GM13977 (cell line): ENCODE measurements around the gene TPRG1.

Experiments
- DNase-seq: peaks from one replicate; pipeline ENCODE4 v3.0.0; 2012; ENCODE audit warnings: low spot score
- CTCF ChIP-seq: IDR thresholded peaks from 2 replicates; pipeline ENCODE4 v1.5.1; 2012; ENCODE audit warnings: mild to moderate bottlenecking, control low read depth; ENCODE audit not compliant: insufficient read depth; ENCODE audit errors: extremely low read depth, missing control alignments
- in situ Hi-C: fragments of 300-500 bp; cut with MboI; formaldehyde crosslinking; loops from one replicate; pipeline ENCODE4 v1.12.0; 2022; ENCODE audit warnings: low sequenced_read_pairs, low pct_unique_long_range_greater_than_20kb, mixed read lengths, inconsistent platforms; ENCODE audit not compliant: unreplicated experiment

Gene TPRG1

DNA sequence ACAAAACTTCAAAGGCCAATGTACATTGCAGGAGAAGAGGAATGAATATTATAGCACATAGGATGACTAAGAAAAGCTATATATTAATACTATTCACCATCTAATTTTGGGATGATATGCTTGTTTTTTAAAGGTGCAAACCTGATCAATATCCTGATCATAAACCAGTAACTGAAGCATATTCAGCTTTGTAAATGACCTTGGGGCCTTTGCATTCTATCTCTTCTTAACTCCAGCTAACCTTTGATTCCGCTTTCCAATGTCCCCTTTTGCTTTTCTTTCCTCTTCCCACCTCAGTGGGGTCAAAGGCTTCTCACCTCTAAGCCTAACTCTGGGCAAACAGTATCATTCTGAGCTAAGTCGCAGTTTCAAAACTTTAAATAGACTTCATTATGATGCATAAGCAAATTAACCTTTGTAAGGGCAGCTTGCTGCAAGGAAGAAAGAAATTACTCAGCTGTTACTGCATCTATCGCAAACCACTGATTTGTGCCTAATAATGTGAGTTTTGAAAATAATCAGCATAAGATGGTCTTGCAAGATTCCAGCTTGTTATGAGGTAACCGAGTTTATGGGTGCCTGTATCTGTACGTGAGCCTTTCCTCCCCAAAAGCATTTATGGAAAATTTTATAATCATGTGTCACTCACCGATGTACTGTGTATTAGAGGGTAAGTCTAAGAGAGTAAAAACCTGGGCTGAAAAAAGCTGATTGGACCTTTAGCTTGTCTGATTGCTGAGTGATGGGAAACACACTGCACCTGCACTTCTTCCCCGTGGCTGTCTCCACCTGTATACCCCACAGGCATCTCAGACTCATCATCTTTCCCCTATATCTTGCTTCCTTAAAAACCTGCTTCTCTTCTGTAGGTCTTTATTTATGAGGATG lies 116.8 kb downstream of the TPRG1 start:
- DNase-seq, result peak; percentile 49
- in situ Hi-C loops, result no loop called here
- TF ChIP-seq CTCF, result no peak

DNA sequence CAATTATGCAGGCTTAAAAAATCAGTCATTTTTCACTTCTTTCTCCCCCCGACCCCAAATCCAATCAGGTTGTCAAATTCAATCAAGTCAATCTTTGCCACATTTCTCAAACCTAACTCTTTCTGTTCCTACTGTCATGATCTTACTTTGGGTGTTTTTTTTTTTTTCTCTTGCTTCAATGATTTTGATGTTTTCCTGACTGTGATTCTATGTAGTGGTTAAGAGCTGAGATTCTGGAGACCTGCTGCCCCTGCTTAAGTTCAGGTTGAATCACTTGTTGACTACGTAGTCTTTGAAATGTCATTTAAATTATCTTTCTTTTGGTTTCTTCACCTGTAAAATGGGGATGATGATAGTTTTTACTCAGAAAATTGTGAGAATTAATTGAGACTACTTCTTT lies 117.5 kb downstream of the TPRG1 start:
- no peak for TF ChIP-seq CTCF
- in situ Hi-C loops, result no loop called here
- DNase-seq, result no peak

- no peak for DNase-seq
- in situ Hi-C loops, result no loop called here
- TF ChIP-seq CTCF, result no peak
Measured at GRCh38 chr3:189292667-189293484, 121.1 kb downstream of the TPRG1 start.

GRCh38 chr3:189294649-189295048 lies 122.9 kb downstream of the TPRG1 start:
- TF ChIP-seq CTCF, result no peak
- DNase-seq, result no peak
- in situ Hi-C loops, result no loop called here

- DNase-seq, result no peak
- in situ Hi-C loops, result no loop called here
- TF ChIP-seq CTCF, result no peak
Measured at GRCh38 chr3:189295089-189295488, 123.3 kb downstream of the TPRG1 start.

- DNase-seq, result no peak
- in situ Hi-C loops, result no loop called here
- no peak for TF ChIP-seq CTCF
Measured at GRCh38 chr3:189297932-189298331, 126.2 kb downstream of the TPRG1 start.
